HepG2 (cell line): ENCODE data around the gene PRR36. TPM values are rescaled to one million over a fixed set of nuclear protein-coding genes. Genes with fewer than 3 reads are reported as not detected.
A peak's percentile ranks its signal among the peaks of the same experiment; 100 is the strongest.

Experiments used
- CREB1 ChIP-seq, 2 experiments: fragments of 450-650 bp in 1 of 2; IDR thresholded peaks; 2 replicates each; pipeline ENCODE4 v1.6.1; 2016 to 2017; ENCODE audit warnings: control low read depth in 1 of 2, mild to moderate bottlenecking in 1 of 2, missing compliant biosample characterization in 1 of 2, missing genetic modification characterization in 1 of 2
- ERF ChIP-seq: IDR thresholded peaks from 2 replicates; pipeline ENCODE4 v1.6.1; 2018; ENCODE audit warnings: missing biosample characterization, missing genetic modification reagents
- FOXK2 ChIP-seq: fragments of 450-650 bp; IDR thresholded peaks from 2 replicates; pipeline ENCODE4 v1.6.1; 2016
- MIER2 ChIP-seq: IDR thresholded peaks from 2 replicates; pipeline ENCODE4 v1.6.1; 2016; ENCODE audit warnings: missing biosample characterization, missing genetic modification reagents
- PCBP2 ChIP-seq: fragments of 200-400 bp; formaldehyde crosslinking; optimal IDR thresholded peaks from 2 replicates; pipeline ENCODE3; 2018; ENCODE audit warnings: low read length, low read depth; ENCODE audit not compliant: poor library complexity, severe bottlenecking
- PHF21A ChIP-seq: sonication (generic); formaldehyde crosslinking; IDR thresholded peaks from 2 replicates; pipeline ENCODE4 v1.5.0; 2020; ENCODE audit warnings: mild to moderate bottlenecking, missing genetic modification reagents
- RFX5 ChIP-seq: IDR thresholded peaks from 2 replicates; pipeline ENCODE4 v1.6.1; 2011; ENCODE audit warnings: low read depth, low read length, improper control_type of control experiment
- SETDB1 ChIP-seq: sonication (generic); formaldehyde crosslinking; IDR thresholded peaks from 2 replicates; pipeline ENCODE4 v1.5.1; 2020; ENCODE audit warnings: missing genetic modification reagents, mild to moderate bottlenecking, borderline replicate concordance
- SNAPC2 ChIP-seq: sonication (generic); formaldehyde crosslinking; IDR thresholded peaks from 2 replicates; pipeline ENCODE4 v1.8.1; 2022; ENCODE audit warnings: mild to moderate bottlenecking, missing genetic modification reagents
- SP1 ChIP-seq, 2 experiments: fragments of 450-650 bp in 1 of 2; sonication (generic) in 1 of 2; formaldehyde crosslinking in 1 of 2; IDR thresholded peaks; 2 replicates each; pipeline versions ENCODE4 v1.4.0 to v1.6.1; 2016 to 2020; ENCODE audit warnings: missing genetic modification reagents in 1 of 2
- SRY ChIP-seq: sonication (generic); formaldehyde crosslinking; IDR thresholded peaks from 2 replicates; pipeline ENCODE4 v1.8.0; 2022; ENCODE audit warnings: mild to moderate bottlenecking, missing genetic modification reagents
- TOPORS ChIP-seq: sonication (generic); formaldehyde crosslinking; IDR thresholded peaks from 2 replicates; pipeline ENCODE4 v1.8.0; 2023; ENCODE audit warnings: mild to moderate bottlenecking, missing genetic modification reagents
- XRCC5 ChIP-seq: fragments of 200-400 bp; formaldehyde crosslinking; optimal IDR thresholded peaks from 2 replicates; pipeline ENCODE3; 2017; ENCODE audit warnings: mild to moderate bottlenecking, low read length
- YEATS2 ChIP-seq: sonication (generic); formaldehyde crosslinking; IDR thresholded peaks from 2 replicates; pipeline ENCODE4 v1.4.0; 2020; ENCODE audit warnings: missing genetic modification reagents, borderline replicate concordance
- ZNF264 ChIP-seq: sonication (generic); formaldehyde crosslinking; IDR thresholded peaks from 2 replicates; pipeline ENCODE4 v1.4.0; 2020; ENCODE audit warnings: missing genetic modification reagents
- ZNF468 ChIP-seq: sonication (generic); formaldehyde crosslinking; IDR thresholded peaks from 2 replicates; pipeline ENCODE4 v1.8.0; 2022; ENCODE audit warnings: mild to moderate bottlenecking, moderate library complexity, missing genetic modification reagents
- ZSCAN31 ChIP-seq: sonication (generic); formaldehyde crosslinking; IDR thresholded peaks from 2 replicates; pipeline ENCODE4 v1.5.0; 2020; ENCODE audit warnings: low read depth, mild to moderate bottlenecking, missing genetic modification reagents
- polyA plus RNA-seq, 8 experiments: library from polyadenylated mRNA; depleted of rRNA in 3 of 8; stranded (reverse) in 7 of 8; unstranded in 1 of 8; fragments of >200 nt; fragmentation: Illumina TruSeq in 4 of 8; extraction: Trizol in 4 of 8; gene quantifications; 2 replicates each; pipeline versions ENCODE4 v1.2.1 to v1.2.3, GENCODE V29; 2011 to 2016; ENCODE audit warnings: low read depth in 4 of 8, missing spikeins in 1 of 8, mixed read lengths in 1 of 8; ENCODE audit not compliant: insufficient read depth in 1 of 8
- total RNA-seq, 5 experiments: library from RNA; depleted of rRNA; stranded (reverse); fragments of >200 nt; fragmentation: Illumina TruSeq; extraction: Trizol; gene quantifications; 2 replicates each; pipeline ENCODE4 v1.2.3, GENCODE V29; 2016; ENCODE audit warnings: low read depth in 1 of 5
- TF ChIP-seq, protein P1 (sequence below): conservative IDR thresholded peaks from 2 replicates; pipeline ENCODE4 v1.6.1; 2018; ENCODE audit warnings: missing genetic modification reagents
- TF ChIP-seq, protein P2 (sequence below): sonication (generic); formaldehyde crosslinking; IDR thresholded peaks from 2 replicates; pipeline ENCODE4 v1.4.0; 2020; ENCODE audit warnings: missing genetic modification reagents
- TF ChIP-seq, protein P3 (sequence below): sonication (generic); formaldehyde crosslinking; IDR thresholded peaks from 2 replicates; pipeline ENCODE4 v1.5.0; 2020; ENCODE audit warnings: missing genetic modification reagents, mild to moderate bottlenecking, borderline replicate concordance
- TF ChIP-seq, protein P4 (sequence below): sonication (generic); formaldehyde crosslinking; IDR thresholded peaks from 2 replicates; pipeline ENCODE4 v1.5.0; 2020; ENCODE audit warnings: missing genetic modification reagents

The PRR36 gene
- total and polyA plus RNA-seq, 2 of the 13 experiments (the other 11 are each of a cell fraction or from before 2014, with no cell fraction given) = 0.07 to 0.17 TPM

DNA sequence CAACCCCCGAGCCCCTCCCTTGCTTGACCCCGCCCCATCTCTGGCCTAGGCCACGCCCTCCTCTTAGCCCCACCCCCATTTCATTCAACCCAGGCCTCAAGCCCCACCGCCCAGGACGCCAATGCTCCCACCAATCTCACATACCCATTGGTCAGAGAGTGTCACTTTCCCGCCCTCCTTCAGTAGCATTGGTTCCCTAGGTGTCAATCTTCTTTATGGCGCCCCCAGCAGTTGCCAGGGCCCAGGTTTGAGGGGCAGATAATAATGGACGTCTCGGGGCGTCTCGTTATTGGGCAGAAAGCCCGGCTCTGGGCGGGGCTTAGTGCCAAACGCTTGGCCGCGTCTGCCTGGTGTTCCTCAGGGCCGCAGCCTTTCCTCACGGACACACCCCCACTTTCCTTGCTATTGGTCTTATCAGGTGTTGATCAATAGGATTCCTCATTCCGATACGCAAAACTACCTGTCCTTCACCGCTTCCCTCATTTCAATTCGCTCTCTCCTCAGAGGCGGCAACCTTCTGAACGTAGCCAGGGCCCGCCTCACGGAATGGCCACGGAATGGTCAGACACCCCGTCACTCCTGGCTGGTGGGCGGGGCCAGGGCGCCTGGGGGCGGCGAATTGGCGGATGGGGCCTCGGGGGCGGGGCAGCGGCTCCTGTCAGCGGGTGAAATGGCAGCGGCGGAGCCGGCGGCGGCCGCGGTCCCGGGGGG is 44.5 kb downstream of the PRR36 start, which contains the start of gene EVI5L (continued):
- TF ChIP-seq SNAPC2 (CRISPR knock-in tag) (no peak), SRY (CRISPR knock-in tag) (no peak), CREB1 (IDR thresholded peaks at IDR 0.05) (peak; percentile 95), CREB1 (CRISPR knock-in tag; IDR thresholded peaks at IDR 0.05) (peak; percentile 95), TOPORS (CRISPR knock-in tag) (no peak), PCBP2 (no peak), PHF21A (CRISPR knock-in tag) (peak; percentile 88), SP1 (IDR thresholded peaks at IDR 0.05) (peak; percentile 95), SP1 (CRISPR knock-in tag; IDR thresholded peaks at IDR 0.05) (peak; percentile 99), FOXK2 (peak; percentile 56), ZSCAN31 (no peak), SETDB1 (CRISPR knock-in tag) (no peak), YEATS2 (CRISPR knock-in tag) (peak; percentile 61), ZNF468 (CRISPR knock-in tag) (no peak), ZNF264 (CRISPR knock-in tag) (no peak), ERF (peak; percentile 23; the same call in 1 of the 2 replicates), XRCC5 (peak; percentile 52), MIER2 (CRISPR knock-in tag) (no peak), RFX5 (peak; percentile 90)
- TF ChIP-seq, protein P1, sequence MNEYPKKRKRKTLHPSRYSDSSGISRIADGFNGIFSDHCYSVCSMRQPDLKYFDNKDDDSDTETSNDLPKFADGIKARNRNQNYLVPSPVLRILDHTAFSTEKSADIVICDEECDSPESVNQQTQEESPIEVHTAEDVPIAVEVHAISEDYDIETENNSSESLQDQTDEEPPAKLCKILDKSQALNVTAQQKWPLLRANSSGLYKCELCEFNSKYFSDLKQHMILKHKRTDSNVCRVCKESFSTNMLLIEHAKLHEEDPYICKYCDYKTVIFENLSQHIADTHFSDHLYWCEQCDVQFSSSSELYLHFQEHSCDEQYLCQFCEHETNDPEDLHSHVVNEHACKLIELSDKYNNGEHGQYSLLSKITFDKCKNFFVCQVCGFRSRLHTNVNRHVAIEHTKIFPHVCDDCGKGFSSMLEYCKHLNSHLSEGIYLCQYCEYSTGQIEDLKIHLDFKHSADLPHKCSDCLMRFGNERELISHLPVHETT (CRISPR knock-in tag) = 0 out of 2 replicates have a peak, but pooled peaks have one; percentile 25
- TF ChIP-seq, protein P2, sequence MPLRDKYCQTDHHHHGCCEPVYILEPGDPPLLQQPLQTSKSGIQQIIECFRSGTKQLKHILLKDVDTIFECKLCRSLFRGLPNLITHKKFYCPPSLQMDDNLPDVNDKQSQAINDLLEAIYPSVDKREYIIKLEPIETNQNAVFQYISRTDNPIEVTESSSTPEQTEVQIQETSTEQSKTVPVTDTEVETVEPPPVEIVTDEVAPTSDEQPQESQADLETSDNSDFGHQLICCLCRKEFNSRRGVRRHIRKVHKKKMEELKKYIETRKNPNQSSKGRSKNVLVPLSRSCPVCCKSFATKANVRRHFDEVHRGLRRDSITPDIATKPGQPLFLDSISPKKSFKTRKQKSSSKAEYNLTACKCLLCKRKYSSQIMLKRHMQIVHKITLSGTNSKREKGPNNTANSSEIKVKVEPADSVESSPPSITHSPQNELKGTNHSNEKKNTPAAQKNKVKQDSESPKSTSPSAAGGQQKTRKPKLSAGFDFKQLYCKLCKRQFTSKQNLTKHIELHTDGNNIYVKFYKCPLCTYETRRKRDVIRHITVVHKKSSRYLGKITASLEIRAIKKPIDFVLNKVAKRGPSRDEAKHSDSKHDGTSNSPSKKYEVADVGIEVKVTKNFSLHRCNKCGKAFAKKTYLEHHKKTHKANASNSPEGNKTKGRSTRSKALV (CRISPR knock-in tag) = no peak
- TF ChIP-seq, protein P3, sequence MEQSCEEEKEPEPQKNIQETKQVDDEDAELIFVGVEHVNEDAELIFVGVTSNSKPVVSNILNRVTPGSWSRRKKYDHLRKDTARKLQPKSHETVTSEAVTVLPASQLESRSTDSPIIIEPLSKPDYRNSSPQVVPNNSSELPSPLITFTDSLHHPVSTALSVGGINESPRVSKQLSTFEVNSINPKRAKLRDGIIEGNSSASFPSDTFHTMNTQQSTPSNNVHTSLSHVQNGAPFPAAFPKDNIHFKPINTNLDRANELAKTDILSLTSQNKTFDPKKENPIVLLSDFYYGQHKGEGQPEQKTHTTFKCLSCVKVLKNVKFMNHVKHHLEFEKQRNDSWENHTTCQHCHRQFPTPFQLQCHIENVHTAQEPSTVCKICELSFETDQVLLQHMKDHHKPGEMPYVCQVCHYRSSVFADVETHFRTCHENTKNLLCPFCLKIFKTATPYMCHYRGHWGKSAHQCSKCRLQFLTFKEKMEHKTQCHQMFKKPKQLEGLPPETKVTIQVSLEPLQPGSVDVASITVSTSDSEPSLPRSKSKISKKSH (CRISPR knock-in tag) = no peak
- TF ChIP-seq, protein P4, sequence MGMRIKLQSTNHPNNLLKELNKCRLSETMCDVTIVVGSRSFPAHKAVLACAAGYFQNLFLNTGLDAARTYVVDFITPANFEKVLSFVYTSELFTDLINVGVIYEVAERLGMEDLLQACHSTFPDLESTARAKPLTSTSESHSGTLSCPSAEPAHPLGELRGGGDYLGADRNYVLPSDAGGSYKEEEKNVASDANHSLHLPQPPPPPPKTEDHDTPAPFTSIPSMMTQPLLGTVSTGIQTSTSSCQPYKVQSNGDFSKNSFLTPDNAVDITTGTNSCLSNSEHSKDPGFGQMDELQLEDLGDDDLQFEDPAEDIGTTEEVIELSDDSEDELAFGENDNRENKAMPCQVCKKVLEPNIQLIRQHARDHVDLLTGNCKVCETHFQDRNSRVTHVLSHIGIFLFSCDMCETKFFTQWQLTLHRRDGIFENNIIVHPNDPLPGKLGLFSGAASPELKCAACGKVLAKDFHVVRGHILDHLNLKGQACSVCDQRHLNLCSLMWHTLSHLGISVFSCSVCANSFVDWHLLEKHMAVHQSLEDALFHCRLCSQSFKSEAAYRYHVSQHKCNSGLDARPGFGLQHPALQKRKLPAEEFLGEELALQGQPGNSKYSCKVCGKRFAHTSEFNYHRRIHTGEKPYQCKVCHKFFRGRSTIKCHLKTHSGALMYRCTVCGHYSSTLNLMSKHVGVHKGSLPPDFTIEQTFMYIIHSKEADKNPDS (CRISPR knock-in tag) = no peak
